ENCODE results near the gene PLAAT4.
A peak's percentile ranks its signal among the peaks of the same experiment; 100 is the strongest.

Gene PLAAT4

DNA sequence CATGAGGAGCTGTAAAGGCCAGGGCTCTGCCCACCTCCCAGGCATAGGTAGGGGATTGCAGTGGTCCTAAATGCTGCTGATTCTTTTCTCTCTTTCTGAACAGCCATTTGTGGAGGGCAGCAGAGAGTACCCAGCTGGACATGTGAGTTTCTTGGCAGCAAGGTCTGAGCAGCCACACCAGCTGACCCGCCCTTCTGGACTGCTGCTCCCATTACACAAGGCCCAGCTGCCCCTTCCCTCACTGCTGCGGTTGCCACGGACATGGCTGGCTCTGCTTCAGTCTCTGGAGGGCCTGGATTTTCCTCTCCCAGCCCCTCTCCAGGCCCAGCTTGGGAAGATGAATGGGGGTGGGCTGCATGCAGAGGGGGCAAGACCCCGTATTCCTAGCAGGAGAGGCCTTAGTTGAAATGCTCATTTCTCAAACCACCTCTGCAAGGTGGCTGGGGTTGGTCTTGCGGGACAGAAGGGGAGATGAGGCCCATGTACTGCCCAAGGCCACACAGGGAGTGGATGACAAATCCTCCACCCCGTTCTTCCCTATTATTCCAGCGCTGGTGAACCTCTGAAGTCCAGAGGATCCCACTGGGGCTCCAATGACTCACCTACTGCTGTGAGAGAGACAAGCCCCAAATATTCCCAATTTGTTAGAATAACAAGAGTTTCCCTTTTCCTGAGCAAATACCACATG is 26.1 kb upstream of the PLAAT4 start:
- DNase-seq (ENCODE audit: extremely low read depth, low read depth) = peak; percentile 44
- TF ChIP-seq, protein P1, sequence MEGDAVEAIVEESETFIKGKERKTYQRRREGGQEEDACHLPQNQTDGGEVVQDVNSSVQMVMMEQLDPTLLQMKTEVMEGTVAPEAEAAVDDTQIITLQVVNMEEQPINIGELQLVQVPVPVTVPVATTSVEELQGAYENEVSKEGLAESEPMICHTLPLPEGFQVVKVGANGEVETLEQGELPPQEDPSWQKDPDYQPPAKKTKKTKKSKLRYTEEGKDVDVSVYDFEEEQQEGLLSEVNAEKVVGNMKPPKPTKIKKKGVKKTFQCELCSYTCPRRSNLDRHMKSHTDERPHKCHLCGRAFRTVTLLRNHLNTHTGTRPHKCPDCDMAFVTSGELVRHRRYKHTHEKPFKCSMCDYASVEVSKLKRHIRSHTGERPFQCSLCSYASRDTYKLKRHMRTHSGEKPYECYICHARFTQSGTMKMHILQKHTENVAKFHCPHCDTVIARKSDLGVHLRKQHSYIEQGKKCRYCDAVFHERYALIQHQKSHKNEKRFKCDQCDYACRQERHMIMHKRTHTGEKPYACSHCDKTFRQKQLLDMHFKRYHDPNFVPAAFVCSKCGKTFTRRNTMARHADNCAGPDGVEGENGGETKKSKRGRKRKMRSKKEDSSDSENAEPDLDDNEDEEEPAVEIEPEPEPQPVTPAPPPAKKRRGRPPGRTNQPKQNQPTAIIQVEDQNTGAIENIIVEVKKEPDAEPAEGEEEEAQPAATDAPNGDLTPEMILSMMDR (IDR thresholded peaks at IDR 0.05; ENCODE audit: low read depth, low read length) = peak; percentile 21

DNA sequence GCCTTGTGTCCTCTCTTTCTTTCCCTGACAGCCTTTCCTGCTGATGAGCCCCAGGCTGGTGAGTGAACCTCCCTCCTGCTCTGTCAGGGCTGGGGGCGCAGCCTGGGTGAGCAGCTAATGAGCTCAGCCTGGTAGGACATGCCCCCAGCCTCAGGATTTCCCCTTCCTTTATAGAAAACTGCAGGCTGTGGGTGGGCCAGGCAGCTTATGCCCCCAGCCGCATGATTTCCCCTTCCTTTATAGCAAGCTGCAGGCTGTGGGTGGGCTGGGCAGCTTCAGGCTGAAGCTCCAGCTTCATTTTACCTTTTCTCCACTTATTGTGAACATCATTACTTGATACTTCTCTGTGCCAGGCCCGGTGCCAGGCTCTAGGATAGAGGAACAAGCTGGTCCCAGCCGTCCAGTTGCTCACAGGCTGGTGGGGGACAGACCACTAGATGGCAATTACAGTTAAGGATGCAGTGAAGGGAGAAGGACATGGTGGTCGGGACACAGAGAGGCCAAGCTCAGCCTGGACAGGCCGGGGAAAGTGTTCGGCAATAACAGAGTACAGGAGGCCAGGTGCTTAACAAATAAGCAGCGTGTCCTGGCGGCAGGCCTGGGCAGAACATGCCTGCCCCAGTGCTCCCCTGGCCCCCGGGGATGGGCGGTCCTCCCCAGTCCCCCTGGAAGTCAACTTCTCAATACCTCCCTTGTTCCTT is 25.4 kb upstream of the PLAAT4 start:
- no peak for DNase-seq (ENCODE audit: extremely low read depth, low read depth)
- TF ChIP-seq, protein P1 (IDR thresholded peaks at IDR 0.05; ENCODE audit: low read depth, low read length) = no peak

DNA sequence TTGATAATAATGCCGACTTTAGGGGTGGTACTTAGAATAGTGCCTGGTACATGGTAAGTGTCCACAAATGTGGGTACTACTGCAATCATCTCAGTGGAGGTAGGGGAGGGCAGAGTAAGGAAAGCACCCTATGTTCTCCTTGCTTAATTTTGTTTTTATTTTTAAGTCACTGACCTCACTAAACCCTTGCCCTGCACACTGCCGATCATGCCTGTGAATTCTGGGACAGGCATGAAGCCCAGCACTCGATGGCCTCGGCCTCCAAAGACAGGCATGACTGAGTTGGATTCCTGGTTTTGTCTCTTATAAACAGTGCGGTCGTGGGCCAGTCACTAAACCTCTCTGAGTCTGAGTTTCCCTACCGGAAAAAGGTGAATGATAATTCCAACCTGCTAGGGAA is 23.8 kb upstream of the PLAAT4 start:
- TF ChIP-seq, protein P1 (IDR thresholded peaks at IDR 0.05; ENCODE audit: low read depth, low read length) = no peak
- DNase-seq (ENCODE audit: extremely low read depth, low read depth) = no peak

DNA sequence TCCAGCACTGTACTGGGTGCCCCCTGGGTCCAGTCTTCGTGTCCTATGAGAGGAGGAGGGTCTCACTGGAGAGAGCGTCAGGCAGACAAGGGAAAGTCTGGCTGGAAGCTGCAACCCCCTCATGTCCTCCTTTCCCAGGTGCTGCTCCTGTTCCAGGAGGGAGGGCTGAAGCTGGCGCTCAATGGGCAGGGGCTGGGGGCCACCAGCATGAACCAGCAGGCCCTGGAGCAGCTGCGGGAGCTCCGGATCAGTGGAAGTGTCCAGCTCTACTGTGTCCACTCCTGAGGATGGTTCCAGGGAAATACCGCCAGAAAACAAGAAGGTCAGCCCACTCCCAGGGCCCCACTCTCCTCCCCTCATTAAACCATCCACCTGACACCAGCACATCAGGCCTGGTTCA is 20.5 kb upstream of the PLAAT4 start:
- TF ChIP-seq, protein P1 (IDR thresholded peaks at IDR 0.05; ENCODE audit: low read depth, low read length) = no peak
- no peak for DNase-seq (ENCODE audit: extremely low read depth, low read depth)

DNA sequence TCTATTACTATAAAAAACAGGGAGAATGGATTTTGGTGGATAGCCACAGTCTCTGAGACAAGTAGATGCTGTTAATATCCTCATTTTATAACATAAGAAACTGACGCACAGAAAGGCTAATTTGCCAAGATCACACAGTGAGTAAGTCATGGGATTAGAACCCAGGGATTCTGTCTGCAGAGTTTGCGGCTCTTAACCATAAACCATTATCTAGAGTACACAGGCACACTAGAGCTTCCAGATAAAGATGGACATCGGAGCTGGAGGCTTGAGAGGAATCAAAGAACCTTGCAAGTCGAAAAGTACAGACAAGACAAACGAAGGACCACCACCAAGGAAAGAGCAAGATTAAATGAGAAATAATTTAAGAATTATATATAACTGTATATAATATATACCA is 19.5 kb upstream of the PLAAT4 start:
- TF ChIP-seq, protein P1 (IDR thresholded peaks at IDR 0.05; ENCODE audit: low read depth, low read length) = no peak
- no peak for DNase-seq (ENCODE audit: extremely low read depth, low read depth)

DNA sequence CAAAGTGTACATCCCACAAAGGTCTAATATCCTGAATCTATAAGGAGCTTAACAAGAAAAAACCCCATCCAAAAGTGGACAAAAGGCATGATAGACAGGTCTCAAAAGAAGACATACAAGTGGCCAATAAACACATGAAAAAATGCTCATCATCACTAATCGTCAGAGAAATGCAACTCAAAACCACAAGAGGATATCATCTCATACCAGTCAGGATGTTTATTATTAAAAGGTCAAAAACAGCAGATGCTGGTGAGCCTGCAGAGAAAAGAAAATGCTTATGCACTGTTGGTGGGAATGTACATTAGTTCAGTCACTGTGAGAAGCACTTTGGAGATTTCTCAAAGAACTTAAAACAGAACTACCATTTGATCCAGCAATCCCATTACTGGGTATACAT is 18.1 kb upstream of the PLAAT4 start:
- TF ChIP-seq, protein P1 (IDR thresholded peaks at IDR 0.05; ENCODE audit: low read depth, low read length) = no peak
- no peak for DNase-seq (ENCODE audit: extremely low read depth, low read depth)

DNA sequence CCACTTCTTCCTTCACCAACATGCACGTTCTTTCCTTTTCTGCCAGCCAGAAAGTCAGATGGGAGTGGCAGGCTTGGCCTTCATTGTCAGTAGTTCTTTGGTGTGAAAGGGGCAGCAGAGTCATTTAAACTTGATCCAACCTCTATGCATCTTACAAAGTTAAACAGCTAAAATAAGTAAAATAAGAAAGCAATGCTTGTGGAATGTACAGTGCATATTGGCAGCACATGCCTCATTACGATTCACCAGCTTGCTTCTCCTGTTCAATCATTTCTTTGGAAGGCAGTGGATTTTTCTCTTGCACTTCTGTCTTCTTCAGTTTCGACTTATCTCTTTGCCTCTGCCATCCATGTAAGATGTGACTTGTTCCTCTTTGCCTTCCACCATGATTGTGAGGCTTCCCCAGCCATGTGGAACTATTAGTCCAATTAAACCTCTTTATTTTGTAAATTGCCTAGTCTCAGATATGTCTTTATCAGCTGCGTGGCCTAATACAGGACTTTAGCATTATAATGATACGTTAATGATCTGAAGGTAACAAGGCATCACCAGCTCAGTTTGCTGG is 15.9 kb upstream of the PLAAT4 start:
- no peak for DNase-seq (ENCODE audit: extremely low read depth, low read depth)
- TF ChIP-seq, protein P1 (IDR thresholded peaks at IDR 0.05; ENCODE audit: low read depth, low read length) = no peak
